ENCODE results near the gene ALX4. TPM values are rescaled to one million over a fixed set of nuclear protein-coding genes. Genes with fewer than 3 reads are reported as not detected.

ALX4 gene
- total and polyA plus RNA-seq, 2 donors from 2014 or later = 0.09 to 0.16 TPM

GRCh38 chr11:44333271-44334218, 23.6 kb upstream of the ALX4 start:
- intact Hi-C loops (cut with DNase I) = no loop called here
- Histone ChIP-seq H3K9me3 (ENCODE audit: control insufficient read depth in 2 of 3, insufficient read depth in 1 of 3, low read length in 3 of 3) (no peaks in the 10 kb centered on the region), H3K36me3 (ENCODE audit: control insufficient read depth in 2 of 3, insufficient read depth in 3 of 3, low read length in 3 of 3) (no peaks in the 10 kb centered on the region), H3K4me1 (ENCODE audit: control insufficient read depth in 2 of 3, insufficient read depth in 2 of 3, low read depth in 1 of 3, low read length in 3 of 3) (no peaks in the 10 kb centered on the region), H3K4me3 (ENCODE audit: low read length in 3 of 3) (no peak overlapping the region), H3K27me3 (ENCODE audit: control insufficient read depth, insufficient read depth, low read length) (peaks cover 65% of the 10 kb centered on the region), H3K9ac (ENCODE audit: low read length in 3 of 3) (no peak overlapping the region), H3K27ac (ENCODE audit: low read depth in 2 of 2, low read length in 2 of 2) (no peak overlapping the region)
- no peak for FAIRE-seq
- DNase-seq = no peak
- TF ChIP-seq CTCF (IDR thresholded peaks at IDR 0.05; ENCODE audit: borderline replicate concordance, extremely low read depth, insufficient read depth) = no peak

GRCh38 chr11:44332665-44333064, 22.7 kb upstream of the ALX4 start:
- no peak overlapping the region for H3K9ac ChIP-seq (ENCODE audit: low read length in 3 of 3)
- H3K4me1 ChIP-seq (ENCODE audit: control insufficient read depth in 2 of 3, insufficient read depth in 2 of 3, low read depth in 1 of 3, low read length in 3 of 3) = no peaks in the 10 kb centered on the region
- no peaks in the 10 kb centered on the region for H3K9me3 ChIP-seq (ENCODE audit: control insufficient read depth in 2 of 3, insufficient read depth in 1 of 3, low read length in 3 of 3)
- intact Hi-C loops (cut with DNase I) = no loop called here
- H3K36me3 ChIP-seq (ENCODE audit: control insufficient read depth in 2 of 3, insufficient read depth in 3 of 3, low read length in 3 of 3) = no peaks in the 10 kb centered on the region
- TF ChIP-seq CTCF (IDR thresholded peaks at IDR 0.05; ENCODE audit: borderline replicate concordance, extremely low read depth, insufficient read depth) = no peak
- no peak overlapping the region for H3K27ac ChIP-seq (ENCODE audit: low read depth in 2 of 2, low read length in 2 of 2)
- no peak overlapping the region for H3K4me3 ChIP-seq (ENCODE audit: low read length in 3 of 3)
- peaks cover 59% of the 10 kb centered on the region for H3K27me3 ChIP-seq (ENCODE audit: control insufficient read depth, insufficient read depth, low read length)
- FAIRE-seq (no peak), DNase-seq (no peak)

- DNase-seq (no peak), FAIRE-seq (no peak)
- Histone ChIP-seq H3K9me3 (ENCODE audit: control insufficient read depth in 2 of 3, insufficient read depth in 1 of 3, low read length in 3 of 3) (no peaks in the 10 kb centered on the region), H3K36me3 (ENCODE audit: control insufficient read depth in 2 of 3, insufficient read depth in 3 of 3, low read length in 3 of 3) (no peaks in the 10 kb centered on the region), H3K4me3 (ENCODE audit: low read length in 3 of 3) (no peak overlapping the region), H3K27ac (ENCODE audit: low read depth in 2 of 2, low read length in 2 of 2) (no peak overlapping the region), H3K4me1 (ENCODE audit: control insufficient read depth in 2 of 3, insufficient read depth in 2 of 3, low read depth in 1 of 3, low read length in 3 of 3) (no peaks in the 10 kb centered on the region), H3K9ac (ENCODE audit: low read length in 3 of 3) (no peak overlapping the region), H3K27me3 (ENCODE audit: control insufficient read depth, insufficient read depth, low read length) (peaks cover 51% of the 10 kb centered on the region)
- no peak for TF ChIP-seq CTCF (IDR thresholded peaks at IDR 0.05; ENCODE audit: borderline replicate concordance, extremely low read depth, insufficient read depth)
- intact Hi-C loops (cut with DNase I) = no loop called here
Measured at GRCh38 chr11:44329472-44330230, 19.7 kb upstream of the ALX4 start.
